HG03060 (cell line): ENCODE data around the gene CDH13.

Experiments
- ATAC-seq: cut with Tn5 transposase; IDR thresholded peaks from one replicate; pipeline ENCODE4 v1.9.1; 2021; ENCODE audit warnings: low read depth, moderate number of reproducible peaks; ENCODE audit not compliant: unreplicated experiment

Gene CDH13

DNA sequence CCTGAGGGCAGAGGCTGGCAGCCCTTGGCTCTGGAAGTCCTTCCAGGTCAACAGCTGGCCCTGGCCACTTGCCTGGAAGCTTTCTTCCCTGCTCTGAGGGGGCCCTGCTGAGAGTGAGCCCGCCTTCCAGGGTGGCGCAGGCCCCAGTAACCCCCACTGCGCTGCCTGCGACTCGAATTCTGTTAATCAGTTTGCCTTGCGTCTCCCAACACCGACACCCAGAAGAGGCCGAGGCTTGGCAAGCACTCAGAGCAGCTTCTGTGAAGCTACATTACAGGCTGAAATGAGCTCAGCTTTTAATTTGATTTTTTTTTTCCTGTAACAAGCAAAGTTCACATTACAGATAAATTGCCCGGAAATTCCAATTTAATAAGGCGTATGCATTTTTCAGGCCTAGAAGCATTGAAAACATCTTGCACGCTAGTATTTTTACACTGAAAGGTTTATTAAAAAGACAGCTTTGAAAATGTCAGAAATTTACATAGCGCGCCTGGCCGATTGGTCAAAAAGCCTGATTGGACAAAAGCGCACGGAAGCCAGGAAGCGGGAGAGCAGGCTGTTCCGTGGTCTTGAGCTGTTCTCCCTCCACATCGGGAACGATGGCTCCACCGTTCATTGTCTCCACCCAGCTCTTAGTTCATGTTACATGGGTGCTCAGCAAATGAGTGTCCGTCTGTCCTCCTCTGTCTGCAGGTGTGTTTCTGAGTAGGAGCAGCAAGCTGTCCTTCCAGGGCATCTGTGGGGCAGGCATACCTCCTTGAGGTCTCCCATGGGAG is 1115.5 kb downstream of the CDH13 start:
- ATAC-seq: no peak

DNA sequence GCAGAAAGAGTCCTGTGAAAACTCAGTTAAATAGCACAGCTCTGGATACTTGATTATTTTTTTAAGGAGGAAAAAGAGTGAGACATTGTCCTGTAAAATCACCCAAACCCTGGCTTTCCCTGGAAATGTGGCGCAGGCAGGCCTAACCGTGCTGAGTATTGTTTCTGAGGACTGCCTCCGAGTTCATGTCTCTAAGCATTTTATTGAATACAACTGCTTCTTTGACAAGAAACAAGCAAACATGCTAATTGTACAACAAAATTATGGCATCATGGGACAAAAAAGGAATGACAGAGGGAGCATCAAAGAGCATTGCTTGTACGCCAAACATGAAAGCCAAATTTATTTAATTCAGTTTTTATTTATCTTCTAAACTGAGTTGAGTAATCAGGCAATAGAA is 1116.5 kb downstream of the CDH13 start:
- no peak for ATAC-seq

DNA sequence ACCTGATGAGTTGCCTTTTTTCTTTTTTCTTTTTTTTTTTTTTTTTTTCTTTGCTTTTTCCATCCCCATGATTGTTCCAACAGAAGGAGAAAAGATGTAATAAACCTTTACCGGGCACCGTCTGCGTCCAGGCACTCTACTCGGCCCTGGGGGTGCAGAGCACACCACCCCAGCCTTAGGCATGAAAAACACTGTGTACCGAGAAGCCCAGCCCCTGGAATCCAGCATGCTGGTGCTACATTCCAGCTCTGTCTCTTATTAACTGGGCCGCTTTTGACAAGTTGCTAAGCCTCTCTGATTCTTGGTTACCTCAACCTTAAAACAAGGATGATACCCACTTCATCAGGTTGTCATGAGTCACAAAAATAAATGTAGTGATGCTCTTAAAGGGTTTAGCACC is 1117.0 kb downstream of the CDH13 start:
- no peak for ATAC-seq

DNA sequence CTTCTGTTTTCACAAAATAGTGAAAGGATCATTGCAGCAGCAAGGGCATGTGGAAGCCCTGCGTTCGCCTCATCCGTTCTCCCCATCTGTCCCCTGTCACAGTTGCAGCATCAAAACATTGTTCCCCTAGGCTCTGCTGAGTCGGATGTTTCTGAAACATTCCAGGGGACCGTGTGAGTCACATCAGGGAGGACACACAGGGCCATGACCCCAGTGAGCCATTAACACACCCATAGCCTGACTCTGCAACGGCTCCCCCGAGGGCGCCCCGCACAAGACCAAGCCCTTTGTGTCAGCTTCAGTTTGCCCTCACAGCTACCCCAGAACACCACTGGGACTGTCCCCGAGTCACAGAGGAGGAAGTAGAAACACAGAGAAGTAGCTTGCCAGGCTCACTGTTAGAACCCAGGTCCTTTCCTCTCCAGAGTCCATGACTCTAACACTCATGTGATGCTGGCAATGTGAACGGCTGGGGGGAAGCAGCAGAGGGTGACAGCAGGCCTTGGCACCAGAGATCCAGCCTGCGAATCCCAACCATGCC is 1117.7 kb downstream of the CDH13 start:
- ATAC-seq: peak; percentile 65

DNA sequence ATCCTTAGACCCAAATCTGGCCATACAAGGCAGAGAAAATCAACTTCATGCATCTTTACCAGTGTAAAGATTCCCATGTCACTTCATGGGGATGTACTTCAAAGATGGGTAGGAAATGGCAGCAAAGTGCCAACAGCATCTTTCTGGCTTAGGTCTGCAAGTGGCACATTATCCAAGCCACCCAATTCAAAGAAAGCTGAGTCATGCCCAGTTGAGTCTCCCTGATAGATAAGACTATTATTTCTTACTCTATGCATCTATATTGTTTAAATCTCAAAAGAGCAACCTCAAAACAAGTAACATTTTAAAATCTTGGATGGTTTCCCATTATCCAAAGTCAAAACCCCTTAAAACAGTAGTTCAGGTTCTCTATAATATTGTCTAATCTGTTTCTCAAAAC is 1119.8 kb downstream of the CDH13 start:
- no peak for ATAC-seq

DNA sequence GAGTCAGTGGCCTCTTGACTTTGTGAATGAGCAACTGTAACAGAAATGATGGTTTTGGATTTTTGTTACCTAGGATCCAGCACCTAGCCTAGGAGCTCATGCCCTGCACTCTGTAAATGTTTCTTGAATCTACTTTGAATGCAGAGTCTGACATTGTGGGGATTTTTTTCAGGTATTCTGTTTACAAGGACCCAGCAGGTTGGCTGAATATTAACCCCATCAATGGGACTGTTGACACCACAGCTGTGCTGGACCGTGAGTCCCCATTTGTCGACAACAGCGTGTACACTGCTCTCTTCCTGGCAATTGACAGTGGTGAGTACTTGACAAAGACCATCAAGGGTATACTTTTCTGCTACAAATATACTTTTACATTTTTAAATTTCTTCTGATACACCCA is 1121.2 kb downstream of the CDH13 start:
- ATAC-seq: no peak

DNA sequence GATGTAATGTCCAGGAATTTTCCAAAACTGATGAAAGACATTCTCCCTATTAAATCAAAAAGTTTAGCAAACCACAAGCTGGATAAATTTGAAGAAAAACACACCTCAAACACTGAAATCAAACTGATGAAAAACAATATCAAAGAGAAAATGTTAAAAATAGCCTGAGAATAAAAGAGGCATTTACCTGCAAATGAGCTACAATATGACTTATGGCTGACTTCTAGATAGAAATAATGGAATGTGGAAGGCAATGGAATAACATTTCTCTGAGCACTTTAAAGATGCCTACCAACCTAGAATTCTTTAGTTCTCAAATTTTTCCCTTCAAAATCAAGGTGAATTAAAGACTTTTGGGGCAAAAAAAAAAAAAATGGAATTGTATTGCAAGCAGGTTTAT is 1128.6 kb downstream of the CDH13 start:
- no peak for ATAC-seq

DNA sequence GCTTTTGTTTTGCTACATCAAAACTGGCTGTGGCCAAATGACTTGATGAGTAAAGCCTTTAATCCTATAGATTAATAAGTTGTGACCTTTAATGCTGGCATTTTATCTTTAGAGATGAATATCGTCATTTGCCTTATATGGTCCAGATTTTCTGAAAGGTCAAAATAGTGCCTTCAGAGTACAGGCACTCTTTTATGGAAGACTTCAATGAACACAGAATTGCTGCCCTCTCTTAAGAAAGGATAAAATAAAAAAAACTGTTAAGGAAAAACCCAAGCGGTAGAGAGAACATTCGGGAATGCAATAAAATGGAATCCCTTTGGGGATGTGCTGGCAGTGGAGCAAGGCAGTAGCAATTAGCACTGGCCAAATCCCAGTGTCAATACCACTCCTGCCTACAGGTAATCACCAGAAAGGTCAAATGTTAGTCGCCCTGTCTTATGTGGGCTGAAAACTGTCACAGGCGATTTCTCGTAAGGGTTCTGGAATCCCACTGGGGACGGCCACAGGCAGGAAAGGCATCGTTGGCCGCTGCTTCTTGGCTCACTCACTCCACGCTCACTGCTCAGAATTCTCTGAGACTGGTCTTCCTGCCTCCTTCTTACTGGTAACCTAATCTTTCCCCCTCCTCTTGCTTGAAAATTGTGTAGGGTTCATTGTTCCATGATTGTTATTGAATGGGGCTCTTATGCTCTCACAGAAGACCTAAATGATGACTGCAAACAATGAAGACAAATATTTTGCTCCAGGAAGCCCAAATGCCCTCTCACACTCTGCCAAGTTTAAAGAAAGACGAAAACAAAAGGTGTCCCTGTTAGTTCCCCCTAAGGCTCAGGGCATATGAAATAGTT is 1135.6 kb downstream of the CDH13 start:
- no peak for ATAC-seq

DNA sequence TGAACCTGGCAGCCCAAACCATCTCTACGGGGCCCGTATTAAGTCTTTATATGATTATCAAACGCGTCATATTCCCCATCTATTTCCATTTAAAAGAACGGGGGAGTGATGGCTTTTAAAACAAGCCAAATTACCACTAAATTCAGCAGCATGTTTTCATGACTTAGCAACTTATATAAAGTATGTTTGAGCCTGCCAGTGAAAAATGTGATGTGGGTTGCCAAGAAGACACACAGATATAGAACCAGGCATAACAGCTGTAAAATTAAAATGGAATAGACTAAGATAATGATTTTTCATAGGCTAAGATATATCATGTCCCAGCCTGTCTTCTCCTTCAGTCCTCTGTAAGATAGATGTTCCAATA is 1136.2 kb downstream of the CDH13 start:
- ATAC-seq: no peak

DNA sequence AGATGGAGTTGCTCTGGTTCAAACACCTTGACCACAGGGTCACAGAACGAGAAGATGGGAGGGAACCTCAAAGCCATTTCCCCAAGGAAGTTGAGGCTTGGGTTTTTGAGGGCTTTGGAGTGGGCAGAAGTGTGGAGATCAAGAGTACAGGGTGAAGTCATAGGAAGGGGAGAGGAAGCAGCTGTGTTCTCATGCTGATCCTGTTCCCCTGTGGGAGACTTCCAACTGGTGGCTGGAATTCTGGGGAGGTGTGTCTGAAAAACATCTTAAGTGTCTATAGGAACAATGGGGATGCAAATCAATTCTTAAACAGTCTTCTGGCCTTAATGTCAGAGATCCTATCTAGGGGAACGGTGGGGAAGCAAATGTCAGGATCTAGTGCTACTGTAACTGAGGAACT is 1142.2 kb downstream of the CDH13 start:
- no peak for ATAC-seq

DNA sequence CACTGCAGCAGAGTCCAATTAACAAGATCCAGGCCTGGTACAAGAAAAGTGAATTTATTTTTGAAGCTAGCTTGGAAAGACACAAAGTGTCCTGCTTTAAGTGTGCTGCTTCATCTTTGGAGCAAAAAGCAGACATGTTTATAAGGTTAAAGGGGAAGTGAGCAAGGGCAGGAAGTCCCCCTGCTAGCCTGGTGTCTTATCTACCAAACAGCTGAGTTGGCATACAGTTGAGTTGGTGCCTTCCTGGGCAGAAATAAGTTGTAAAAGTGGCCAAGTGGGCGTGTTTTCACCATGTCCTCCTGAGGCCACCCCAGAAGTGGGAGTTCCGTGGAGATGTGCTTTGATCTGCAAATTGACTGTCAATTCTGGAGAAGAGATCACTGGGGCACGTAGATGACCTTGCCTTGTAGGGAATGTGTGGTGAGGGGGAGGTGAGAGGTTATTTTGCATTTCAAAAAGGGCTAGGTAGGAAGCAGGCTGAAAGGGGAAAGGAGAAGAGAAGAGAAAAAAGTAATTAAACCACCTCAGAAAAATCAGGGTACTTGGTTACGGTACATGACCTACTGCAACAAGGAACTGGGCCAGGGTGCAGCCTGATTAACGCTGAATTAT is 1142.7 kb downstream of the CDH13 start:
- ATAC-seq: no peak

DNA sequence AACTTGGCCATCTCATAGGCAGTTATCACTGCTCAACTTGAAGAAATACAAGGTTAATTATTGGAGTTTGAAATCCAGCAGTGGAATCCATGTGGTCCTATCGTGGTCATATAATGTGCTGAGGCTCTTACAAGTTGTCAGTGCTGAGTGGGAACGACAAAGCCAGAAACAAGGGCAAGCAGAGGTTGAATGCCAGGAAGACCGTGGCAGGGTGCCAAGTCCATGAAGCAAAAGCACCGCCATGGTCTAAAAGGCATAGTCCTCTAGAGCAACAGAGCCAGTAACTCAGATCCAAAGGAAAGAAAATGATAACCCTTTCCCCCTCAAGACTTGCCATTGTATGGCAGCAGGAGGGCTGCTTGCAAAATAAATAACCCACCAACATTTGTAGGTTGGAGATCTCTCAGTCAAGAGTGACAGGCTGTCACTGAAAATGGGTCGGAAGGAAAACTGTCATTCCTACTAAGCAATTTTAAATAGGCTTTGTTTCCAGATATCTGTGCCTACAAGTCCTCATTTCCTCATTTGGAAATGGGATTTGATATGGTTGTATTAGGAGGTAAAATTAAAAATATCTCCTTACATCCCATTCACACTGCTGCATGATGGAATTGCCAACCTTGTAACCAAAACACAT is 1144.7 kb downstream of the CDH13 start:
- no peak for ATAC-seq

DNA sequence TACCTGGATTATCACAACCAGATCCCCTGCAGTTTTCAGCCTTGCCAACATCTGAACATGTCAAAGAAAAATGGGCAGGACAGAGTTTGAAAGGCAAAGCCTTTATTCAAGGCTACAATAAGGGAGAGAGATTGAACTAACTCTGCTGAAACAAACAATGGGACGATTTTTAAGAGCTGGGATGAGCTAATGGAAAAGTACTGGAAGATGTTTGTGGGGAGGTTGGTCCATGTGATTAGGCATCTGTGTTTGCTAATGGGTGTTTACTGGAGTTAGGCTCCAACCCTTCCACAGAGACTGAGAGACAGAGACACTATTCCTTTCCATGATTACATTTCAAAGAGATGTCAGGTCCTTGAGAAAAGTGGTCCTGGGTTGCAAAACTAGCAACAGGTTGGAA is 1146.0 kb downstream of the CDH13 start:
- ATAC-seq: no peak

DNA sequence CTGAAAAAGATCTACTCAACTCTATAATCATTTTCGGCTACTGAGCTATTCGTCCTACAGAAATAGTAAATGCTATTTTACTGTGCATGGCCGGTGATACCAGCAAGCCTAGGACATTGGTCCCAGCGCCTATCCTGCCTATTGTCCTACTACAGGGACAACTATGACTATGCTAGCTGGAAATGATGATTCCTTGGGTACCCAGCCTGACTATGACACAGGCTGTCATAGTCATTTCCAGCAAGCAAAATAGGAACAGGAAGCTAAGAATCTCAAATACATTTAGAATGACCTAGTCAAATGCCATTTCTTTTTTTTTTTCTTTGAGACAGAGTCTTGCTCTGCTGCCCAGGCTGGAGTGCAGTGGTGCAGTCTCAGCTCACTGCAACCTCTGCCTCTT is 1147.3 kb downstream of the CDH13 start:
- no peak for ATAC-seq

DNA sequence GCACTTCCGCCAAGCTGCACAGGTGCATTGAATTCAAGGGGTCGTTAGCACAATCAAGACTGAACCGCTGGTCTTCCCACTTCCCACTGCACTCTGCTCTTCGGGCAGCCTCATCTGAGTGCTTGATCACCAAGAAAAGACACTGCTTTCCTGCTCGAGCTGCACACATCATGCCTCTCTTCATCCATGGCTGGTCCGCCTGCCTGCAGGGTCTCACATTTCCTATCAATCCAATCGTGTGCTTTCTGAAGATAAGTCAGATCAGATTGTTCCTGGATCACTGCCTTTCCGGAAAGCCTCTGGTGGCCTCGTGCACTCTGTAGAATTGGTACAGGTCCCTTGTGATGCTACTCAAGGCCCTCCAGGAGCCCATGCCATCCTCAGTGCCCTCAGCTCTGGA is 1150.2 kb downstream of the CDH13 start:
- ATAC-seq: no peak

DNA sequence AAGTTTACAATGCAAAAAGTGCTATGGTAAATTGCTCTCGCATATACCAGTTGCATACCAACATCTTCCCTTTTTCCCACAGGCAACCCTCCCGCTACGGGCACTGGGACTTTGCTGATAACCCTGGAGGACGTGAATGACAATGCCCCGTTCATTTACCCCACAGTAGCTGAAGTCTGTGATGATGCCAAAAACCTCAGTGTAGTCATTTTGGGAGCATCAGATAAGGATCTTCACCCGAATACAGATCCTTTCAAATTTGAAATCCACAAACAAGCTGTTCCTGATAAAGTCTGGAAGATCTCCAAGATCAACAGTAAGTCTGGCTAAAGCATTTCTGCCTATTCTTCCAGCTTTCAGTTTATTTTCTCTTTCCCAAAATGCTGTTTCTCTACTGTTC is 1153.1 kb downstream of the CDH13 start:
- ATAC-seq: no peak

DNA sequence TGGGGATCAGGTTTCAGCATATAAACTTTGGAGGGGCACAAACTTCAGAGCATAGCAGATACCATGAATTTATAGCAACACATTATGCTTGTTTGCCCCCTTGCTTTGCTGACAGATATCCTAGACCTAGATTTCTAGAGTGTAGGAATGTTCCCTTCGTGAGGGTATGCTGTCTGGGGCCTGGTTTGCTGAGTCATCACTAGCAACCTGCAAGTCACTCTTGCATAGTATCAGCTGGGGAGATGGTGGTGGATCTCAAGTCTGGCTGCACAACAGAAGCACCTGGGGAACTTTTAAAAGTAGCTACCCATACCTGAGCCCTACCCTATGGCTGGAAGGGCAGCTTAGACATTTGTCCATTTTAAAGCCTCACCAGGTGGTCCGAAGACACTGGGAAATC is 1158.7 kb downstream of the CDH13 start:
- ATAC-seq: no peak

DNA sequence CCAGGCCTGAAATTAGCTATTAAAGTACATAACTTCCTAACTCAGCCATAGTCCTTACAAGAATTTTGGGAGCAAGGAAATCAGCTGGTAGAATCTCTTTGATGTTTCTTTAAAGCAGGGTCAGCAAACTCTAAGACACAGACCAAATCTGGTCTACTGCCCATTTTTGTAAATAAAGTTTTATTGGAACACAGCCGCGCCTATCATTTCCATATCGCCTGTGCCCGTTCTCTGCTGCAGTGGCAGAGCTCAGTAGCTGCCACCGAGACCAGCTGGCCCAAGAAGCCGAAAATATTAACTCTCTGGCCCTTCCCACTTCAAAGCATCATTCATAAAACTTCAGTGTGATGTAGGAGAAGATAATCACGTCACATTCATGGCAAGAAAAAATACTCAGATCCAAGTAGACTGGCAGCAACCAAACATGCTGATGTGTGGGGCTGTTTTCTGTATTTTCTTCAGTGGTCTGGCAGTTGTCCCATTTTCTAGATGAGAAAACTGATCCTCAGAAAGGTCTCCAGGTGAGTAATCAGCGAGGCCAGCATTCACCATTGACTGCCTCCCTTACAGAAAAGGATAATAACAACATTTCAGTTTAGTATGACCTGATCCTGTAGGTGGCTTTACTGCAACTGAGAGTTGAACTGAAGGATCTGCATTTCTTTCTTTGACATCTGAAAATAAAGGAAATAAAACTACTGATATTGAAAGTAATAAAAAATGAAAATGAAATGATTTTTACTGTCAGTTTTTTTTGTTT is 1163.1 kb downstream of the CDH13 start:
- no peak for ATAC-seq

DNA sequence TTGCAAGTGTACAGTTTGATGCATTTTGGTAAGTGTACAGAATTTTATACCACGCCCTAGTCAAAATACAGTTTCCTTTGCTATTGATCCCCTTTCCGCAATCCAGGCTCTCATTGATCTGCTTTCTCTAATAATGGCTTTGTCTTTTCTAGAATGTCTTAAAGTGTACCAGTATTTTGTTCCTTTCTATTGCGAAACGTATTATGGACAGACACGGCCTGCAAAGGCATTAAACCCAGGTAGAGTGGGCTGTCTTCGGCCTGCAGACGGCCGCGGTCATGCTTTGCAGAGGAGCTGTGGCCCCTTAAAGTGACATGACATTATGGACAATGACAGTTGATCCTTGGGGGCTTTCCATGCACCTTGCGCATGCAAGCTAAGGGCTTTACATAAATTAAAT is 1165.1 kb downstream of the CDH13 start:
- no peak for ATAC-seq

DNA sequence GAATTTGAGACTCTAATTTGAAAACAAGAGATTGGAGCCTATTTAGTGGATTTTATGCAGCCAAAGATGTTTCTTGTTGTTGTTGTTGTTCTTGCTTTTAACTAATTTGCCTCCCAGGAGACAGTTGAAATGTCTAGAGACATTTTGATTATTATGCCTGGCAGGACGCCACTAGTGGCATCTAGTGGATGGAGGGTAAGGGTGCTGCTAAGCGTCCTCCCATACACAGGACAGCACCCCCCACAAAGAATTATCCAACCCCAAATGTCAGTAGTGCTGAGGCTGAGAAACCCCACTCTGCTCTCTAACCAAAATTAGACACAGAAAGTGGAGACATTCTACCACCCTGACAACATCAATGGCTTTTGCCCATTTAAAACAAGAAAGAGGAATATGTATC is 1165.6 kb downstream of the CDH13 start:
- ATAC-seq: no peak
